HEK293 (cell line): ENCODE measurements around the gene RSRP1.

Experiments
- CTCF ChIA-PET: fragments of 350-600 bp; formaldehyde crosslinking; extraction: SDS; loops from one replicate; lab custom pipeline; 2021; ENCODE audit warnings: antibody characterized with exemption; lab: Yijun Ruan, JAX
- POLR2A ChIA-PET: fragments of 300-600 bp; formaldehyde crosslinking; extraction: SDS; loops from one replicate; lab custom pipeline; 2020; ENCODE audit warnings: antibody characterized with exemption, inconsistent platforms; lab: Yijun Ruan, JAX
- H3K27ac ChIP-seq: fragments of 200-500 bp; sonication (Bioruptor generic); 2 replicates; pipeline ENCODE4 v1.5.1; 2014; ENCODE audit warnings: low read depth, low read length, control low read depth, inconsistent platforms; ENCODE audit errors: extremely low read depth
- H3K36me3 ChIP-seq, 2 experiments: fragments of 200-500 bp in 1 of 2; sonication (Bioruptor generic) in 1 of 2; 1 replicate in 1 of 2; 2 replicates in 1 of 2; pipeline ENCODE4 v1.5.1; 2014 to 2017; ENCODE audit warnings: inconsistent platforms in 2 of 2, low read length in 2 of 2; ENCODE audit not compliant: control insufficient read depth in 2 of 2, insufficient read depth in 1 of 2
- H3K4me1 ChIP-seq: fragments of 200-500 bp; sonication (Bioruptor generic); 2 replicates; pipeline ENCODE4 v1.5.1; 2014; ENCODE audit warnings: mild to moderate bottlenecking, low read length, inconsistent platforms; ENCODE audit not compliant: control insufficient read depth, insufficient read depth
- H3K4me3 ChIP-seq: 2 replicates; pipeline ENCODE4 v1.5.1; 2011; ENCODE audit warnings: low read depth, mild to moderate bottlenecking, control low read depth, low read length, moderate library complexity
- H3K9me3 ChIP-seq: fragments of 200-500 bp; sonication (Bioruptor generic); 2 replicates; pipeline ENCODE4 v1.5.1; 2014; ENCODE audit warnings: low read depth, low read length, inconsistent platforms; ENCODE audit not compliant: control insufficient read depth, insufficient read depth
- BCL6B ChIP-seq: fragments of 450-650 bp; formaldehyde crosslinking; IDR thresholded peaks from 2 replicates; pipeline ENCODE4 v1.5.1; 2017; ENCODE audit warnings: missing biosample characterization, missing genetic modification characterization
- HOXC10 ChIP-seq: sonication (generic); formaldehyde crosslinking; IDR thresholded peaks from 2 replicates; pipeline ENCODE4 v1.8.1; 2023; ENCODE audit warnings: mild to moderate bottlenecking, missing genetic modification reagents
- IKZF3 ChIP-seq: fragments of 450-650 bp; IDR thresholded peaks from 2 replicates; pipeline ENCODE4 v1.5.0; 2018; ENCODE audit warnings: missing biosample characterization, mild to moderate bottlenecking, missing genetic modification characterization, moderate library complexity
- KLF1 ChIP-seq: fragments of 450-650 bp; formaldehyde crosslinking; IDR thresholded peaks from 2 replicates; pipeline ENCODE4 v1.5.1; 2016; ENCODE audit warnings: missing biosample characterization, missing genetic modification characterization
- PBX3 ChIP-seq: sonication (generic); formaldehyde crosslinking; IDR thresholded peaks from 2 replicates; pipeline ENCODE4 v1.8.1; 2022; ENCODE audit warnings: mild to moderate bottlenecking, moderate library complexity, missing genetic modification reagents
- PRDM4 ChIP-seq: fragments of 450-650 bp; formaldehyde crosslinking; IDR thresholded peaks from 2 replicates; pipeline ENCODE4 v1.5.1; 2017; ENCODE audit warnings: missing biosample characterization, missing genetic modification characterization
- SCRT1 ChIP-seq: fragments of 450-650 bp; formaldehyde crosslinking; IDR thresholded peaks from 2 replicates; pipeline ENCODE4 v1.5.1; 2016; ENCODE audit warnings: missing biosample characterization, missing genetic modification characterization, borderline replicate concordance
- ZBTB20 ChIP-seq: fragments of 450-650 bp; formaldehyde crosslinking; IDR thresholded peaks from 2 replicates; pipeline ENCODE4 v1.5.1; 2016; ENCODE audit warnings: missing biosample characterization, missing genetic modification characterization
- ZBTB21 ChIP-seq: fragments of 450-650 bp; formaldehyde crosslinking; IDR thresholded peaks from 2 replicates; pipeline ENCODE4 v1.5.1; 2017; ENCODE audit warnings: missing biosample characterization, missing genetic modification characterization
- ZBTB44 ChIP-seq: fragments of 450-650 bp; IDR thresholded peaks from 2 replicates; pipeline ENCODE4 v1.5.1; 2018; ENCODE audit warnings: missing biosample characterization, mild to moderate bottlenecking, missing genetic modification characterization
- ZBTB8A ChIP-seq: fragments of 450-650 bp; formaldehyde crosslinking; IDR thresholded peaks from 2 replicates; pipeline ENCODE4 v1.5.1; 2016; ENCODE audit warnings: missing biosample characterization, missing genetic modification characterization
- ZEB2 ChIP-seq: fragments of 450-650 bp; formaldehyde crosslinking; IDR thresholded peaks from 2 replicates; pipeline ENCODE4 v1.5.1; 2016; ENCODE audit warnings: missing biosample characterization, missing genetic modification characterization
- ZNF223 ChIP-seq: fragments of 450-650 bp; formaldehyde crosslinking; IDR thresholded peaks from 2 replicates; pipeline ENCODE4 v1.5.1; 2016; ENCODE audit warnings: missing biosample characterization, missing genetic modification characterization
- ZNF280D ChIP-seq: fragments of 450-650 bp; formaldehyde crosslinking; IDR thresholded peaks from 2 replicates; pipeline ENCODE4 v1.5.1; 2016; ENCODE audit warnings: missing biosample characterization, missing genetic modification characterization
- ZNF341 ChIP-seq: fragments of 450-650 bp; formaldehyde crosslinking; IDR thresholded peaks from 2 replicates; pipeline ENCODE4; 2016; ENCODE audit warnings: low read depth, missing biosample characterization, missing genetic modification characterization
- ZNF350 ChIP-seq: fragments of 450-650 bp; formaldehyde crosslinking; IDR thresholded peaks from 2 replicates; pipeline ENCODE4 v1.5.0; 2017; ENCODE audit warnings: missing biosample characterization, mild to moderate bottlenecking, missing genetic modification characterization
- ZNF37A ChIP-seq: fragments of 450-650 bp; IDR thresholded peaks from 2 replicates; pipeline ENCODE4 v1.5.1; 2018; ENCODE audit warnings: missing biosample characterization, missing genetic modification characterization
- ZNF501 ChIP-seq: fragments of 450-650 bp; formaldehyde crosslinking; IDR thresholded peaks from 2 replicates; pipeline ENCODE4 v1.5.1; 2016; ENCODE audit warnings: missing biosample characterization, missing genetic modification characterization
- ZNF529 ChIP-seq: fragments of 450-650 bp; formaldehyde crosslinking; IDR thresholded peaks from 2 replicates; pipeline ENCODE4 v1.5.1; 2017; ENCODE audit warnings: missing genetic modification characterization, missing biosample characterization; ENCODE audit not compliant: insufficient replicate concordance
- ZNF558 ChIP-seq: fragments of 450-650 bp; formaldehyde crosslinking; IDR thresholded peaks from 2 replicates; pipeline ENCODE4 v1.5.1; 2016; ENCODE audit warnings: missing biosample characterization, missing genetic modification characterization
- ZNF571 ChIP-seq: fragments of 450-650 bp; formaldehyde crosslinking; IDR thresholded peaks from 2 replicates; pipeline ENCODE4 v1.5.0; 2017; ENCODE audit warnings: missing biosample characterization, missing genetic modification characterization
- ZNF704 ChIP-seq: fragments of 450-650 bp; formaldehyde crosslinking; IDR thresholded peaks from 2 replicates; pipeline ENCODE4 v1.5.1; 2016; ENCODE audit warnings: missing biosample characterization, missing genetic modification characterization
- ZNF777 ChIP-seq: fragments of 450-650 bp; formaldehyde crosslinking; IDR thresholded peaks from 2 replicates; pipeline ENCODE4 v1.5.1; 2017; ENCODE audit warnings: missing biosample characterization, missing genetic modification characterization, borderline replicate concordance
- ZNF785 ChIP-seq: fragments of 450-650 bp; formaldehyde crosslinking; IDR thresholded peaks from 2 replicates; pipeline ENCODE4 v1.5.1; 2016; ENCODE audit warnings: missing biosample characterization, missing genetic modification characterization
- ZNF843 ChIP-seq: fragments of 450-650 bp; formaldehyde crosslinking; IDR thresholded peaks from 2 replicates; pipeline ENCODE4 v1.5.1; 2016; ENCODE audit warnings: missing biosample characterization, missing genetic modification characterization
- TF ChIP-seq, protein P1 (sequence below): IDR thresholded peaks from 2 replicates; pipeline ENCODE4 v1.6.1; 2011; ENCODE audit warnings: mild to moderate bottlenecking, low read depth, low read length, borderline replicate concordance

The RSRP1 gene

GRCh38 chr1:25222606-25223005, 24.6 kb downstream of the RSRP1 start:
- ChIA-PET POLR2A (interaction anchor here (1.0 kb wide), 1 partner anchor 10 kb away, joined by 5 read pairs; the partner anchor contains the start of gene SYF2), CTCF (no interaction called here)
- H3K27ac ChIP-seq = no peak overlapping the region
- peaks cover 63 to 80% of the 10 kb centered on the region in 2 experiments for H3K36me3 ChIP-seq
- no peaks in the 10 kb centered on the region for H3K9me3 ChIP-seq
- TF ChIP-seq ZNF571 (tag by site-specific recombination) (no peak), ZNF280D (no peak), ZNF341 (no peak), ZNF843 (tag by site-specific recombination) (no peak), BCL6B (tag by site-specific recombination) (no peak), ZNF777 (no peak), ZNF223 (tag by site-specific recombination) (no peak), ZNF529 (no peak), ZBTB21 (tag by site-specific recombination) (no peak), ZNF37A (tag by site-specific recombination) (no peak), ZNF350 (tag by site-specific recombination) (no peak), ZNF558 (no peak)
- H3K4me1 ChIP-seq = no peaks in the 10 kb centered on the region
- no peak overlapping the region for H3K4me3 ChIP-seq

DNA sequence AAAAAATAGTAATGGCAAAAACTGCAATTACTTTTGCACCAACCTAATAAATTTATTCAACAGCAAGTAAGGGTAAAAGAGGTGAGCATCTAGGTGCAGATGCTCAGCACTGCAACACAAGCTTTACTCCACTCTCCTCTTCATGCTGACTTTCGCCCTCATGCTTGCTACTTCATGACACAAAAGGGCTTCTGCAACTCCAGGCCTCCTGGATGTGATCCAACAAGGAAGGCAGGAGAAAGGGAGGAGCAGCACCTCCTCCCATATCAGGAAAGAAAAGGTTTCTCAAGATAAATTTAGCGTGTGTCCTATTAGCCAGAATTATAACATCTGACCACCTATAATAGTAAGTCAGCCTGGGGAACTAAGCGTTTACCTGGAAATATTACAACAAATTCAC, 26.6 kb downstream of the RSRP1 start:
- no peak overlapping the region for H3K27ac ChIP-seq
- no peaks in the 10 kb centered on the region for H3K4me1 ChIP-seq
- H3K4me3 ChIP-seq = no peak overlapping the region
- H3K36me3 ChIP-seq = peaks cover 48 to 64% of the 10 kb centered on the region in 2 experiments
- ChIA-PET CTCF (no interaction called here), POLR2A (no interaction called here)
- H3K9me3 ChIP-seq = no peaks in the 10 kb centered on the region
- no peak for TF ChIP-seq SCRT1
- TF ChIP-seq PBX3 (CRISPR knock-in tag) = no peak
- no peak for TF ChIP-seq ZNF501 (tag by site-specific recombination)
- TF ChIP-seq ZEB2 (tag by site-specific recombination) = no peak
- no peak for TF ChIP-seq ZNF704 (tag by site-specific recombination)
- no peak for TF ChIP-seq ZBTB20 (tag by site-specific recombination)
- TF ChIP-seq PRDM4 = no peak
- no peak for TF ChIP-seq ZBTB44 (tag by site-specific recombination)
- no peak for TF ChIP-seq HOXC10 (CRISPR knock-in tag)
- no peak for TF ChIP-seq ZBTB8A (tag by site-specific recombination)
- TF ChIP-seq IKZF3 (tag by site-specific recombination) = no peak
- TF ChIP-seq, protein P1, sequence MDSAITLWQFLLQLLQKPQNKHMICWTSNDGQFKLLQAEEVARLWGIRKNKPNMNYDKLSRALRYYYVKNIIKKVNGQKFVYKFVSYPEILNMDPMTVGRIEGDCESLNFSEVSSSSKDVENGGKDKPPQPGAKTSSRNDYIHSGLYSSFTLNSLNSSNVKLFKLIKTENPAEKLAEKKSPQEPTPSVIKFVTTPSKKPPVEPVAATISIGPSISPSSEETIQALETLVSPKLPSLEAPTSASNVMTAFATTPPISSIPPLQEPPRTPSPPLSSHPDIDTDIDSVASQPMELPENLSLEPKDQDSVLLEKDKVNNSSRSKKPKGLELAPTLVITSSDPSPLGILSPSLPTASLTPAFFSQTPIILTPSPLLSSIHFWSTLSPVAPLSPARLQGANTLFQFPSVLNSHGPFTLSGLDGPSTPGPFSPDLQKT = no peak
- no peak for TF ChIP-seq ZNF37A (tag by site-specific recombination)
- TF ChIP-seq KLF1 (tag by site-specific recombination) = no peak
- TF ChIP-seq ZNF785 (tag by site-specific recombination) = no peak
